ENCODE measurements around the gene TNFRSF12A. TPM values are rescaled to one million over a fixed set of nuclear protein-coding genes. Genes with fewer than 3 reads are reported as not detected.

Gene TNFRSF12A
- polyA plus RNA-seq, 2 of the 4 experiments (the other 2 are of a cell fraction): 111 to 314 TPM

DNA sequence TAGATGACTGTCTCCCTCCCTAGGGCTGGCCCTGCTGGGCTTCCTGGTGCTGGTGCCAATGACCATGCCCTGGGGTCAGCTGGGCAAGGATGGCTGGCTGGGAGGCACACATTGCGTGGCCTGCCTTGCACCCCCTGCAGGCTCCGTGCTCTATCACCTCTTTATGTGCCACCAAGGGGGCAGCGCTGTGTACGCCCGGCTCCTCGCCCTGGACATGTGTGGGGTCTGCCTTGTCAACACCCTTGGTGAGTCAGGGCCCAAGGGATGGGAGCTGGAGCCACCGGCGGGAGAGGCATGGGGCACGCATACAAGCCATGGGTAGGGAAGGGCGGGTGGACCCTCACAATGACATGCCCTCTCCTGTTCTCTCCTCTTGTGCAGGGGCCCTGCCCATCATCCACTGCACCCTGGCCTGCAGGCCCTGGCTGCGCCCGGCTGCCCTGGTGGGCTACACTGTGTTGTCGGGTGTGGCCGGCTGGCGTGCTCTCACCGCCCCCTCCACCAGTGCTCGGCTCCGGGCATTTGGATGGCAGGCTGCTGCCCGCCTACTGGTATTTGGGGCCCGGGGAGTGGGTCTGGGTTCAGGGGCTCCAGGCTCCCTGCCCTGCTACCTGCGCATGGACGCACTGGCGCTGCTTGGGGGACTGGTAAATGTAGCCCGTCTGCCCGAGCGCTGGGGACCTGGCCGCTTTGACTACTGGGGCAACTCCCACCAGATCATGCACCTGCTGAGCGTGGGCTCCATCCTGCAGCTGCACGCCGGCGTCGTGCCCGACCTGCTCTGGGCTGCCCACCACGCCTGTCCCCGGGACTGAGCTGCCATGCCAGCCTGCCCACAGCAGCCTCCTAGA, 48.8 kb upstream of the TNFRSF12A start:
- no peak for TF ChIP-seq EHF (CRISPR knock-in tag; IDR thresholded peaks at IDR 0.05)
- TF ChIP-seq JUN (IDR thresholded peaks at IDR 0.05): peak in 1 of 2 experiments; percentile 44; a peak in 1 of 5 replicates
- WGBS (ENCODE audit: missing lambda C conversion rate): 88% methylated on average over 27 of the region's 35 CpGs
- ATAC-seq (no peak), FAIRE-seq (no peak), DNase-seq (ENCODE audit: low read depth in 1 of 2, low spot score in 1 of 2) (no peak)
- peak overlapping the region; percentile 100 for H3K4me2 ChIP-seq
- POLR2A ChIA-PET: no interaction called here
- peaks cover 17% of the 10 kb centered on the region for H3K4me1 ChIP-seq
- CTCF ChIA-PET: interaction anchor here (0.9 to 1.9 kb wide), 6 partner anchors 9 to 57 kb away, joined by 3 to 8 read pairs (median 4); partner anchors contain the start of gene PKMYT1
- H3K4me3 ChIP-seq: no peak overlapping the region
- H3K27ac ChIP-seq: no peak overlapping the region
- no peaks in the 10 kb centered on the region for H3K9me3 ChIP-seq

DNA sequence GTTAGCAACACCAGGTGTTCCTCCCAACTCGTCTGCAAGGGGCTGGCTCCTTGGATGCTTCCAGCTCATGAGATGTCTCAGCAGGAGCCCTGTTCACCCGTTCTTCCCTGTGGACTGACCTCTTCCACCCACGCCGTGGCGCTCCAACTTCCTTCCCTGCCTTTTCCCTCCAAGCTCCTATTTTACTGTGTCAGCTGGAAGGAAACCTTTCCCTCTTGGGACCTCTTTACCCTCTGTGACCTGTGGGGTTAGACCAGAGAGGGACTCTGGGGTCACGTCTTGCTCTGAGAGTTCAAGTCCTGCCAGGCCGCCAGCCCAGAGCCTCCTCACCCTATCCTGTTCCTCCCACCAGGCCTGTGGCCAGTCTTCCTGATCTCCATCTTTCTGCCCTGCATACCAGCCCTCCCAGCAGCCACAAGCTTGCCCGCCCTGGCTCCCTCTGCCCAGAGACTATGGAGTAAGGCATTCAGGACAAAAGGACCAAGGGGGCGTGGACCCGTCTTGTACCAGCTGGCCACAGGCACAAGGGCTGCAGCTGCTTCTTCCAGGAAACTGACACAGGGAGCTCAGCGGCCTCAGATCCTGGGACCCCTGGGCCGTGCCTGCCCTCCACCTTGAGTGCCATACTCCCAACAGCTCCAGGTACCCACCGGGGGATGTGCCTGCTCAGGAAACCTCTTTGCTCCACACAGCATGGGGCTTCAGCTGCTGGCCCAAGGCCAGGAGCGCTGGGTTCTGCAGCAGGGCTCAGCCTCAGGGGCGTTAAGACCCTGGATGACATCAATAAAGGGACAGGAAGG, 48.0 kb upstream of the TNFRSF12A start:
- H3K9me3 ChIP-seq: no peaks in the 10 kb centered on the region
- H3K4me1 ChIP-seq: peaks cover 17% of the 10 kb centered on the region
- FAIRE-seq: no peak
- POLR2A ChIA-PET: interaction anchor here (0.8 kb wide), 1 partner anchor 8 kb away, joined by 3 read pairs; the partner anchor contains the start of gene PKMYT1
- WGBS (ENCODE audit: missing lambda C conversion rate): 84% methylated on average over 10 of the region's 15 CpGs
- no peak for TF ChIP-seq EP300 (IDR thresholded peaks at IDR 0.05)
- TF ChIP-seq, protein P1, sequence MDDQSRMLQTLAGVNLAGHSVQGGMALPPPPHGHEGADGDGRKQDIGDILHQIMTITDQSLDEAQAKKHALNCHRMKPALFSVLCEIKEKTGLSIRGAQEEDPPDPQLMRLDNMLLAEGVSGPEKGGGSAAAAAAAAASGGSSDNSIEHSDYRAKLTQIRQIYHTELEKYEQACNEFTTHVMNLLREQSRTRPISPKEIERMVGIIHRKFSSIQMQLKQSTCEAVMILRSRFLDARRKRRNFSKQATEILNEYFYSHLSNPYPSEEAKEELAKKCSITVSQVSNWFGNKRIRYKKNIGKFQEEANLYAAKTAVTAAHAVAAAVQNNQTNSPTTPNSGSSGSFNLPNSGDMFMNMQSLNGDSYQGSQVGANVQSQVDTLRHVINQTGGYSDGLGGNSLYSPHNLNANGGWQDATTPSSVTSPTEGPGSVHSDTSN (IDR thresholded peaks at IDR 0.05): peak; percentile 51
- no peak overlapping the region for H3K4me3 ChIP-seq
- CTCF ChIA-PET: interaction anchor here (0.9 to 1.9 kb wide), 11 partner anchors 8 to 57 kb away, joined by 3 to 8 read pairs (median 4); partner anchors contain the start of genes KREMEN2 and PKMYT1
- DNase-seq (ENCODE audit: low read depth in 1 of 2, low spot score in 1 of 2): no peak
- H3K27ac ChIP-seq: no peak overlapping the region
- no peak for ATAC-seq
- H3K4me2 ChIP-seq: no peak overlapping the region

DNA sequence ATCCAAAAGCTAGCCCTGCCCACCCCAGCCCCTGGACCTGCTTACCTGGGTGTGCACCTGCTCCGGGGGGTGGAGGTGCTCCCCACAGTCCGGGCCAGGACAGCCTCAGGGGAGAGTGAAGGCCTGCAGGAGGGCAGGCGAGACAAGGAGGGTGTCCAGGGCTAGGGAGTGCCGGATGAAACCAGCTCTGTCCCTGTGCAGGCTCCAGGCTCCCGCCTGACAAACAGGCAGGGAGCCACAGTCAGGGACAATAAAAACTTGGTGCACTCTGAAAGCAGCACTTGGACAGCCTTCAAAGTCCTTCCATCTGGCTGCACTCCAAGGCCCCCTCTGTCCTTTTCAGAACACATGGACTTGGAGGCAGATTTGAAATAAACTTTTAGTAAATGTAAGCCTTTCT, 47.1 kb upstream of the TNFRSF12A start:
- CTCF ChIA-PET: interaction anchor here (1.3 to 3.3 kb wide), 6 partner anchors 9 to 46 kb away, joined by 3 to 13 read pairs (median 4); partner anchors contain the start of gene KREMEN2
- POLR2A ChIA-PET: interaction anchor here (0.8 kb wide), 1 partner anchor 7 kb away, joined by 3 read pairs; the partner anchor contains the start of gene PKMYT1
- no peaks in the 10 kb centered on the region for H3K9me3 ChIP-seq
- no peak for DNase-seq (ENCODE audit: low read depth in 1 of 2, low spot score in 1 of 2)
- no peak for TF ChIP-seq PHF8 (IDR thresholded peaks at IDR 0.05; ENCODE audit: borderline replicate concordance, low read depth)
- no peak for TF ChIP-seq CHD4 (IDR thresholded peaks at IDR 0.05; ENCODE audit: borderline replicate concordance)
- TF ChIP-seq, protein P1 (IDR thresholded peaks at IDR 0.05): 0 out of 2 replicates have a peak, but pooled peaks have one; percentile 13
- no peak overlapping the region for H3K27ac ChIP-seq
- ATAC-seq: no peak
- 76% methylated on average over 5 of the region's 5 CpGs for WGBS (ENCODE audit: missing lambda C conversion rate)
- no peak overlapping the region for H3K4me3 ChIP-seq
- no peak overlapping the region for H3K4me2 ChIP-seq
- no peak for FAIRE-seq
- peaks cover 20% of the 10 kb centered on the region for H3K4me1 ChIP-seq

DNA sequence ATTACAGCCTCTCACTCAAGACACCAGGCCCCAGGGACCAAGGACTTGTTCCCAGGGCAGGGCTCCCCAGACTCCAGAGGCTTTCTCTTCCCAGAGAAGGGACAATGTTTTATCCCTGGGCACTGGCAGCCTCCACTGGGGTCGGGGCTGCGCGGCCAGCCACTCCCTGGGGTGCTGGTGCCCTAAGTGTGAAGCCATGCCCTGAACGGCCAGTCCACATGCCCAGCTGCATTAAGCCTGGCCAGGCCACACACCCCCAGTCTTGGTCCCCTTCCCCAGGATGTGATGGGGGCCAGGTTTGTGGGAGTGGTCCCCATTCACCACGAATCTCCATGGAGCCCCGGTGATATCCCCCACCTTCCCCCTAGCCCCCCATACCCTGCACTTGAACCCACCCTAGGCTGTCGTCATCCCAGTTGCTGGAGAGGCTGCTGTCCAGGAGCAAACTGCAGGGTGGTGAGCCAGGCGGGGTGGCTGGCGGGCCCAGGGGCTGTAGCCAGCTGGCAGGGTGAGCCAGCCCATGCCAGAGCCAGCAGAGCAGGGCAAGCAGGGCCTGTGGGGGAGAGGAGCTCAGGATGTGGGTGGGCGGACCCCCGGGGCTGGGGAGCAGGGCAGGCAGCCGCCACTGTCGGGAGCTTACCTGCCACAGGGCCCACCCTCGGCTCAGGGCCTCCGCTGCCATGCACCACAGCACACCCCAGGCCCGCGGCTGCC, 46.4 kb upstream of the TNFRSF12A start:
- no peak overlapping the region for H3K27ac ChIP-seq
- CTCF ChIA-PET: interaction anchor here (1.1 to 3.3 kb wide), 4 partner anchors 9 to 47 kb away, joined by 6 to 13 read pairs (median 8); no protein-coding TSS in a partner anchor
- no peak overlapping the region for H3K4me3 ChIP-seq
- WGBS (ENCODE audit: missing lambda C conversion rate): 92% methylated on average over 9 of the region's 17 CpGs
- DNase-seq (ENCODE audit: low read depth in 1 of 2, low spot score in 1 of 2) (no peak), FAIRE-seq (no peak), ATAC-seq (no peak)
- no peaks in the 10 kb centered on the region for H3K9me3 ChIP-seq
- no peak overlapping the region for H3K4me2 ChIP-seq
- POLR2A ChIA-PET: no interaction called here
- H3K4me1 ChIP-seq: peaks cover 14% of the 10 kb centered on the region
- TF ChIP-seq, protein P1 (IDR thresholded peaks at IDR 0.05): peak; percentile 37; the same call in 1 of the 2 replicates
- TF ChIP-seq ZC3H11A (IDR thresholded peaks at IDR 0.05) (no peak), MAFK (IDR thresholded peaks at IDR 0.05; ENCODE audit: partially characterized antibody) (no peak), HOXB13 (CRISPR knock-in tag; IDR thresholded peaks at IDR 0.05; ENCODE audit: low read depth) (no peak)
- TF ChIP-seq, protein P2, sequence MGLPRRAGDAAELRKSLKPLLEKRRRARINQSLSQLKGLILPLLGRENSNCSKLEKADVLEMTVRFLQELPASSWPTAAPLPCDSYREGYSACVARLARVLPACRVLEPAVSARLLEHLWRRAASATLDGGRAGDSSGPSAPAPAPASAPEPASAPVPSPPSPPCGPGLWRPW (IDR thresholded peaks at IDR 0.05): no peak
